NCI-H2107 (cell line): ENCODE measurements around the gene PLA2R1.

Source experiments
- DNase-seq: peaks from one replicate; lab custom pipeline; 2025; lab: John Stamatoyannopoulos, UW

PLA2R1 gene

GRCh38 chr2:159933727-159934049 is 128.7 kb downstream of the PLA2R1 start:
- DNase-seq = no peak

DNA sequence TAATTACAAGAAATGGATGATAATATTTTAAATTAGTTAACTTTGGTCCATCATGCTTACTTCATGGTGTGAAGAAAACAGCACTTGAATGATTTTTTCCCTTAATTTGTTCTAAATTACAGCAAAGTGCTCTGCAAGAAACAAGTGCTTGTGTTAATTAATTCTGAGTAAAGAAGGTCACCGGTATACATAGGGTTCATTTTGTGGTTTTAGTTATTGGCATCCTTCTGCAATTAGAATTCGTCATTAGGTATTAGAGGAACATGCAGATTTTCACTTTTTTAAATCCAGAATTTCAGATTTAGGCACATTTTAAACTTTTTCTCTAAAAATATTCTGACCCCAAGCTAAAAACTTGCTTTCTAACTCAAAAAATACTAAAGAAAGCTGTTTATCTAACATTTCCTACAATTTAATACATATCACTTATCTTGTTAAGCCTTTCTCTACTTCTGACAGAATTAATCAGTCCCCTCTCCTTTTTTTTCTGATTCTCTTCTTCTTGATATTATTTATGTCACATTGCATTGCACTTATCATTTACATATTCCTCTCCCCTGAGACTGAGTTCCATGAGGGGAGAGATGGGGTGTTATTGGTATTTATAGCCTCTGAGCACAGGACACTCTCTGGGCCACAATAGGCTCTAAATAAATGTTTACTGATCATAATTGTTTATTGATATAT is 129.2 kb downstream of the PLA2R1 start:
- no peak for DNase-seq

GRCh38 chr2:159926695-159927094 is 135.7 kb downstream of the PLA2R1 start:
- DNase-seq = no peak

GRCh38 chr2:159925975-159926374 is 136.4 kb downstream of the PLA2R1 start:
- DNase-seq = no peak

GRCh38 chr2:159922563-159922962 is 139.9 kb downstream of the PLA2R1 start:
- DNase-seq = no peak

DNA sequence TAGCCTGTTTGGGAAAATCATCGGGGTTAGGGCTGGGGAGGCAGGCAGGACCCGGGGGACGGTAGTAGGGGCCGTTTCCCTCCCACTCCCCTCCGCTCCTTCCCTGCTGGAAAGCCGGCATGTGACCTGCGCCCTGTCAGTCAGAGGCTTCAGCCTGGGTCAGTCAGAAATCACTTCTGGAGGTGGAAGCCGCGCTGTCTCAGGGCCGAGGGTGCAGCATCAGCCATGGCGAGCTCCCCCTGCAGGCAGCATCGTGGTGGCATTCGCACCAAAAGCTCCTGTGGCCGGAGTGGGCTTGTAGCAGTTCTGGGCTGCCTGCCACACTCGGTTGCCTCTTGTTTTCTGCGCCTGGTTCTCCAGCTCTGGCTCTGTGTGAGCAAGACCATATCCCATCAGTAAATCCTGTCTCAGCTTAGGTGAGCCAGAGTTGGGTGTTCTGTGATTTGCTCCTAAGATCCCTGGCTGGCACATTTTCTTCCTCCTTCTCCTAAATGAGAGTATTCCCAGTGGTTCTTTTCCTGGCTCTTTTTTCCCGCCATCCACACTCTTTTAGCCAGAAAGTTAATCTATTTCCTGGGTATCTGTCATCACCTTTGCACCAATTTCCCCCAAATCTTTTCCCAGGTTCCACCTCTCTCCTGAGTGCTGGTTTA is 140.5 kb downstream of the PLA2R1 start:
- DNase-seq = no peak

- DNase-seq = no peak
These were observed 145.9 kb downstream of the PLA2R1 start for GRCh38 chr2:159916511-159916910.

DNA sequence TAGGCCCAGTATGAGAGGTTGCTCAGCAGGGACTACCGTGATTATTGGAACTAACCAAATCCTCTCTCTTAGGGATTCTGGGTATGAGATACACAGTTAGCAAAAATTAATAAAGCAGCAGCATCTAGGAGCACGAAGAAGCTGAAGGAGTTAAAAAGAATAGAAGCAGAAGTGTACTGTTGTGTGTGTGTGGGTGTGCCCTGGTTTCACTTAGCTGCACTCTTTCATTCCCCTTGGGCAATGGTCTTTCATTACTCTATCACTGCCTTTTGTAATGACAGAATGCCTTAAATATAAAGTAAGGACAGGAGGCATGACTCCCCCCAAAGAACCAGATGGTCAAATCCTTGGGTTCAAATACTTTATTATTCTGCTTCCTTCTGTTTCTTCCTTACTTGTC is 148.5 kb downstream of the PLA2R1 start:
- no peak for DNase-seq

DNA sequence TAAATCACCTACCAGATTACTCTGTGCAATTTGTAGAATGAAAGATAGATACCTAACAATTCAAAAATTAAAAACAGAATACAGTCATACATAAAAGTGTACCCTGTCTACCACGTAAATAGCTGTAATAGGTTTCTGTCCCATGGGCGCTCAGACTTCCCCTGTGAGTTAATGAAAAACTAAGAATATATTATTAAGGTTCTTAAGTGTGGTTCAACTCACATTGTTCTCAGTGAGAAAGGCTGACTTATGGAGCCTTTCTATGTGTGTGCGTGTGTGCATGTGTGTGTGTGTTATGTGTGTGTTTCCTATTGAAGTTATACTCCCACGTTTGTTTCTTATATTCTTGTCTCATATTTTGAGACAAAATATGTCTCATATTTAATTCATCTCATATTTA is 149.8 kb downstream of the PLA2R1 start:
- no peak for DNase-seq

- no peak for DNase-seq
These were observed 151.5 kb downstream of the PLA2R1 start for GRCh38 chr2:159910951-159911350.

- DNase-seq = no peak
These were observed 153.8 kb downstream of the PLA2R1 start for GRCh38 chr2:159908623-159909022.

DNA sequence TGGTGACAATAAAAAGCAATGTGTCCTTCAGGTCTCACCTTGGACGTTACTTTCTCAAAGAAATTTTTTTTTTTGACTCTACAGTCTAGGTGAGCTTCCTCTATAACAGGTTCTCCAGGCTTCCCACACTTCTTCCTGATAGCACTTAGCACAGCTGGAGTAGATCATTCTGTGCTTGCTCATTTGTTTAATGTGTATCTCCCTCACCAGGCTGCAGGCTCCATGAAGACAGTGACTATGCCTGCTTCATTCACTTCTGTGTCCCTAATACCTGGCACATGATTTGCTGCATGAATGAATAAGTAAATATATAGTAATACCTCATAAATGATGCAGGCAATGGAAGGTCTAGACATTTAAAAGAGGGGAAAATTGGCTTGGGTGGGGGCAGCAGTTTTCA is 154.5 kb downstream of the PLA2R1 start:
- DNase-seq = no peak

DNA sequence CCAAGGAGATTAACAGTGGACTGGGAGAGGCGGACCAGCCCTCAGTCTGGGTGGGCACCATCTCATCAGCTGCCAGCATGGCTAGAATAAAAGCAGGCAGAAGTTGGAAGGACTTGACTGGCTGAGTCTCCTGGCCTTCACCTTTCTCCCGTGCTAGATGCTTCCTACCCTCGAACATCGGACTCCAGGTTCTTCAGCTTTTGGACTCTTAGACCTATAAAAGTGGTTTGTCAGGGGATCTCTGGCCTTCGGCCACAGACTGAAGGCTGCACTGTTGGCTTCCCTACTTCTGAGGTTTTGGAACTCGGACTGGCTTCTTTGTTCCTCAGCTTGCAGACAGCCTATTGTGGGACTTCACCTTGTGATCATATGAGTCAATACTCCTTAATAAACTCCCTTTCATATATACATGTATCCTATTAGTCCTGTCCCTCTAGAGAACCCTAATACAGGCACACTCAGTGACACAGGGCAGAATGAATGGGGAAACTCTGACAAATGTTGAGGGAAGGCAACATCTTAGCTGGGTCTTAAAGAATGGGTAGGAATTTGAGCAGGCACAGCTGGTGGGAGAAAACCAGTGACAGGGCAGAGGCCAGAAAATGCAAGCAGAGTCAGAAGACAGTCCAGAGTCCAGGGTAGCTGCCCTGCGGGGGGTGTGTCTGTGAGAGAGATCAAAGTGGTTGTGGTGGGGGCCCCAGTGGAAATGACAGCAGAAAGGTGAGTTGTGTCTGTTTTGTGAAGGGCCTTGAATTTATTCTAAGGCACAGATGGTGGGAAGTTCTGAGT is 156.3 kb downstream of the PLA2R1 start:
- DNase-seq = no peak

- DNase-seq = no peak
These were observed 157.5 kb downstream of the PLA2R1 start for GRCh38 chr2:159904959-159905305.

- DNase-seq = no peak
These were observed 158.1 kb downstream of the PLA2R1 start, which contains the start of gene LY75 for GRCh38 chr2:159904127-159904958. Gene LY75 (minus strand): TSS chr2:159904756.

DNA sequence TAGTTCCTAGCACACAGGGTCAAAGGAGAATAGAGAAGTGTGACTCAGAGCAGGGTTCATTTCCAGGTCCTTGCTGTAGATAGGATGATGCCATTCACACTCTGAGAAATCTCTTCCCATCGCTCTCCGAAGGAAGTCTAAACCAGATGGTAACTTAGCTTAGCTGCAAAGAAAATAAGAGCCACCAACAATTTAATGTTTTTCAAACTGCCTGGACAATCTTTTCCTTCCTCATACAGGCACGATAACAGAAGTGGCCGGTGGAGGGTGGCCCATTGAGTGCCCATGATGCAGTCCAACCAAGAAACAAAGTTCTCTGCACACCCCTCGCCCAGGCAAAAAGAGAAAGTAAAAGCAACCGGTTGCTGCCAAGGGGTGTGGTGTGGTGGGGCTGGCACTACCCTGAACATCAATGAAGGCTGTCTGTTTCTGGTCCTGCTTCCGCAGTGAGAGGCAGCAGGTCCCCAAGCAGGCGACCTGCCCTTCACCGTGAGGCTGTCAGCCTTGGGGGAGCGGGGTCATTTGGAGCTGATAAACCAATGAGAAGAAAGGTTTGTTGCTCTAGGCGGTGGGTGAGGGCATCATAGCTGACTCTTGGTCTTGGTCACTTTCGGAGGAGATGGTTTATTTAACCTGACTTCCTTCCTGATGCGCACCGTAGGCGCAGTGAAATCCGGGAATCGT is 158.8 kb downstream of the PLA2R1 start:
- DNase-seq = no peak

DNA sequence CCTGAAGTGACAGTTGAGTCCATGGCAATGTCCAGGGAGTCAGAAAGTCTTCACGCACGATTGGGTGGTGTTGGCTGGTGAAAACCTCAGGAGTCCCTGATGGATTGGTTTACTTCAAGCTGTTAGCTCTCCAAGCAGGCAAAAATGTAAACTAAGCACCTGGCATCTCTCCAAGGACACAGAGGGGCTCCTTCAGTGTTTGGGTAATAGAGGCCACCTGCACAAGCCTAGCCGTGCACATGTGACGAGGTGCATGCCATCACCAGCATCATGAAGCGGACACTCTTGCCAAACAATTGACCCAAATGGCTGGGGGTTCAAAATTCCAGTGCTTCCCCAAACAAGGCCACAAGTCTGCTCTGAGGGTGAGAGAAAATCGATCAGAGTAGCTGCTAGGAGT is 159.7 kb downstream of the PLA2R1 start:
- no peak for DNase-seq

DNA sequence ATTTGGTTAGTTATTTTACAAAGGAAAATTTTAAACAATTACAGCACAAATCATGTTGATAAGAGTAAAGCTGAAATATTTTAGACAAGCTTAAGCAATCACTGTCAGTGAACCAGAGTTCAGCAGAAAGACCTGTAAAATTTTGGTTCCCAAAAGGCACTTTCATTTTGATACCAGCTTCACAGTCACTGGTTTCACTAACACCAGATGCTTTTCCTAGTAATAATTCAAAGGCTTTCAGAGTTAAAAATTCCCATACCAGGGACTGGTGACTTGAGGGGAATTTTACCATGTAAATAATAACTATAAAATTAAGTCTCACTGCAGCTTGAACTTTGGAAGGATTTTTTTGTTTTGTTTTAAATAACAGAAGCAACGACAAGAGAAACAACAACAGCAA is 162.1 kb downstream of the PLA2R1 start:
- DNase-seq = no peak

DNA sequence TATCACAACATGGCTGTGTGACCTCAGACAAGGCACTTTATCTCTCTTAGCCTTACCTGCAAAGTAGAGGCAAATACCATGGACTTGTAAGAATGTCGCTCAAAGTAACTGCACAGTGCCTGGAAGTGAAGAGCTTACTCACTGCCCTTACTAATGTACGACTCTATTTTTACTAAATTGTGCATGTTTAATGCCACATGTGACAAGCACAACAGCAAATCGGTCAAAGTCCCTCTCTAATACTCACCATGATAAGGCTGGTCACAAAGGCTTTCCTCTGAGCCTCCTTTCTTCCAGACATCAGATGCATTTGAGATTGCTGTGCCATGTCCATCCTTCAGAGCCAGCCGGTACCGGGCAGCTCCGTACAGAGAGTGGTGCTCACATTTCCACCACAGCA is 164.0 kb downstream of the PLA2R1 start:
- DNase-seq = no peak

- no peak for DNase-seq
These were observed 164.7 kb downstream of the PLA2R1 start for GRCh38 chr2:159897720-159898119.

DNA sequence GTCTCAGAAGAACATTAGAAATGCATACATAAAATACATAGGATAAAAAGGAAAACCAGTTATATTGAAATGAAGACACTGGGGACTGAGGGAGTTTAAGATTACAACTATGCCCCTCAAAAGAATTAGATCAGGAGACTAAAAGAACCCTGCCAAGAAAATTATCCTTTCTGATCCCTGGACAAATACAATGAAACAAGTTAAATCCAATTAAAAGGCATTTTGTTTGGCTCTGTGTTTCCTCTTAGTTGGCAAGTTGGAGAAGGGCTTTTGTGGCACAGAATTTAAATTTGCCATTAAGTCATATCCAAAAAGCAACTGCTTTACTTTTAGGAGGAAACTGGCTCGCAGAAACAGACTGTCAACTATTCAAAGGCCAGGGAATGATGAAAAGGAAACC is 165.3 kb downstream of the PLA2R1 start:
- no peak for DNase-seq
